Rectal smooth muscle tissue (tissue), 1 donor: Measurements from ENCODE around the gene DOCK10.

ENCODE experiments used
- H3K27ac ChIP-seq: one replicate; pipeline ENCODE4 v1.7.0; 2013; ENCODE audit warnings: low read depth, low read length, inconsistent platforms
- H3K27me3 ChIP-seq: one replicate; pipeline ENCODE4 v1.7.0; 2013; ENCODE audit warnings: low read length; ENCODE audit not compliant: control insufficient read depth, insufficient read depth
- H3K36me3 ChIP-seq: one replicate; pipeline ENCODE4 v1.7.0; 2013; ENCODE audit warnings: low read length; ENCODE audit not compliant: control insufficient read depth, insufficient read depth
- H3K4me1 ChIP-seq: one replicate; pipeline ENCODE4 v1.7.0; 2013; ENCODE audit warnings: low read length; ENCODE audit not compliant: control insufficient read depth, insufficient read depth
- H3K4me3 ChIP-seq: one replicate; pipeline ENCODE4 v1.7.0; 2013; ENCODE audit warnings: low read length
- H3K9ac ChIP-seq: one replicate; pipeline ENCODE4 v1.7.0; 2013; ENCODE audit warnings: low read length

The DOCK10 gene

GRCh38 chr2:225020168-225020849 is 22.0 kb downstream of the DOCK10 start:
- no peak overlapping the region for H3K9ac ChIP-seq
- no peaks in the 10 kb centered on the region for H3K4me1 ChIP-seq
- H3K36me3 ChIP-seq = no peaks in the 10 kb centered on the region
- no peak overlapping the region for H3K4me3 ChIP-seq
- H3K27me3 ChIP-seq = no peaks in the 10 kb centered on the region
- H3K27ac ChIP-seq = no peak overlapping the region

- no peaks in the 10 kb centered on the region for H3K27me3 ChIP-seq
- no peak overlapping the region for H3K27ac ChIP-seq
- H3K4me1 ChIP-seq = no peaks in the 10 kb centered on the region
- no peak overlapping the region for H3K4me3 ChIP-seq
- H3K9ac ChIP-seq = no peak overlapping the region
- no peaks in the 10 kb centered on the region for H3K36me3 ChIP-seq
Observed at GRCh38 chr2:225019105-225019504, 23.2 kb downstream of the DOCK10 start.

GRCh38 chr2:225017713-225018112 is 24.6 kb downstream of the DOCK10 start:
- Histone ChIP-seq H3K4me1 (no peaks in the 10 kb centered on the region), H3K27ac (no peak overlapping the region), H3K4me3 (no peak overlapping the region), H3K27me3 (no peaks in the 10 kb centered on the region), H3K36me3 (no peaks in the 10 kb centered on the region), H3K9ac (no peak overlapping the region)

- no peaks in the 10 kb centered on the region for H3K4me1 ChIP-seq
- H3K9ac ChIP-seq = no peak overlapping the region
Observed at GRCh38 chr2:225017098-225017685, 25.1 kb downstream of the DOCK10 start.

GRCh38 chr2:225013425-225014365 is 28.6 kb downstream of the DOCK10 start:
- no peaks in the 10 kb centered on the region for H3K36me3 ChIP-seq
- no peak overlapping the region for H3K9ac ChIP-seq
- H3K27ac ChIP-seq = no peak overlapping the region
- no peaks in the 10 kb centered on the region for H3K27me3 ChIP-seq
- no peaks in the 10 kb centered on the region for H3K4me1 ChIP-seq
- no peak overlapping the region for H3K4me3 ChIP-seq

More at GRCh38 chr2:225017098-225017685, 25.1 kb downstream of the DOCK10 start:
- Histone ChIP-seq H3K27ac (no peak overlapping the region), H3K36me3 (no peaks in the 10 kb centered on the region), H3K27me3 (no peaks in the 10 kb centered on the region), H3K4me3 (no peak overlapping the region)

- H3K27ac ChIP-seq = no peak overlapping the region
- H3K9ac ChIP-seq = no peak overlapping the region
- H3K4me1 ChIP-seq = no peaks in the 10 kb centered on the region
Observed at GRCh38 chr2:225011585-225011984, 30.7 kb downstream of the DOCK10 start.

GRCh38 chr2:225010804-225011203 is 31.5 kb downstream of the DOCK10 start:
- no peaks in the 10 kb centered on the region for H3K4me1 ChIP-seq
- no peak overlapping the region for H3K27ac ChIP-seq
- no peaks in the 10 kb centered on the region for H3K36me3 ChIP-seq
- H3K4me3 ChIP-seq = no peak overlapping the region
- H3K27me3 ChIP-seq = no peaks in the 10 kb centered on the region
- no peak overlapping the region for H3K9ac ChIP-seq

More at GRCh38 chr2:225011585-225011984, 30.7 kb downstream of the DOCK10 start:
- H3K27me3 ChIP-seq = no peaks in the 10 kb centered on the region
- H3K36me3 ChIP-seq = no peaks in the 10 kb centered on the region
- H3K4me3 ChIP-seq = no peak overlapping the region

GRCh38 chr2:225009768-225010167 is 32.5 kb downstream of the DOCK10 start:
- H3K4me3 ChIP-seq = no peak overlapping the region
- H3K4me1 ChIP-seq = no peaks in the 10 kb centered on the region
- no peaks in the 10 kb centered on the region for H3K36me3 ChIP-seq
- no peak overlapping the region for H3K9ac ChIP-seq
- no peaks in the 10 kb centered on the region for H3K27me3 ChIP-seq
- no peak overlapping the region for H3K27ac ChIP-seq

GRCh38 chr2:225008935-225009334 is 33.3 kb downstream of the DOCK10 start:
- Histone ChIP-seq H3K27ac (no peak overlapping the region), H3K4me3 (no peak overlapping the region), H3K9ac (no peak overlapping the region), H3K4me1 (no peaks in the 10 kb centered on the region), H3K27me3 (no peaks in the 10 kb centered on the region), H3K36me3 (no peaks in the 10 kb centered on the region)

GRCh38 chr2:225008179-225008856 is 34.0 kb downstream of the DOCK10 start:
- Histone ChIP-seq H3K27me3 (no peaks in the 10 kb centered on the region), H3K27ac (no peak overlapping the region), H3K9ac (no peak overlapping the region), H3K4me3 (no peak overlapping the region), H3K36me3 (no peaks in the 10 kb centered on the region), H3K4me1 (no peaks in the 10 kb centered on the region)

GRCh38 chr2:225006730-225007129 is 35.5 kb downstream of the DOCK10 start:
- Histone ChIP-seq H3K36me3 (no peaks in the 10 kb centered on the region), H3K27ac (no peak overlapping the region), H3K9ac (no peak overlapping the region), H3K27me3 (no peaks in the 10 kb centered on the region), H3K4me1 (no peaks in the 10 kb centered on the region), H3K4me3 (no peak overlapping the region)

- H3K36me3 ChIP-seq = no peaks in the 10 kb centered on the region
- H3K9ac ChIP-seq = no peak overlapping the region
- H3K4me1 ChIP-seq = no peaks in the 10 kb centered on the region
- H3K27ac ChIP-seq = no peak overlapping the region
- H3K27me3 ChIP-seq = no peaks in the 10 kb centered on the region
- no peak overlapping the region for H3K4me3 ChIP-seq
Observed at GRCh38 chr2:225004597-225004996, 37.7 kb downstream of the DOCK10 start.
